Activated naive CD8-positive, alpha-beta T cell treated with anti-CD3 and anti-CD28 coated beads for 36 hours (primary cell): ENCODE results near the gene KIF21B. TPM values are rescaled to one million over a fixed set of nuclear protein-coding genes. Genes with fewer than 3 reads are reported as not detected.

Experiments
- DNase-seq: peaks from one replicate; pipeline ENCODE4 v3.0.0; 2021
- H3K27ac Mint-ChIP-seq: one replicate; pipeline ENCODE4 v1.8.0; 2022; ENCODE audit warnings: mild to moderate bottlenecking, moderate library complexity, mixed read lengths
- H3K27me3 Mint-ChIP-seq: one replicate; pipeline ENCODE4 v1.8.0; 2022; ENCODE audit warnings: mild to moderate bottlenecking, mixed read lengths
- H3K36me3 Mint-ChIP-seq: one replicate; pipeline ENCODE4 v1.8.0; 2021; ENCODE audit warnings: mild to moderate bottlenecking, mixed read lengths
- H3K4me1 Mint-ChIP-seq: one replicate; pipeline ENCODE4 v1.8.0; 2021; ENCODE audit warnings: mixed read lengths
- H3K4me3 Mint-ChIP-seq: one replicate; pipeline ENCODE4 v1.8.0; 2022; ENCODE audit warnings: mild to moderate bottlenecking, moderate library complexity, mixed read lengths
- H3K9me3 Mint-ChIP-seq: one replicate; pipeline ENCODE4 v1.8.0; 2022; ENCODE audit warnings: mixed read lengths
- total RNA-seq, 2 experiments: library from RNA; stranded (reverse); gene quantifications; one replicate each; pipeline ENCODE4 v1.2.3, GENCODE V29; 2021

The KIF21B gene
- total RNA-seq, 2 experiments from 2014 or later = 55.7 to 56.2 TPM

DNA sequence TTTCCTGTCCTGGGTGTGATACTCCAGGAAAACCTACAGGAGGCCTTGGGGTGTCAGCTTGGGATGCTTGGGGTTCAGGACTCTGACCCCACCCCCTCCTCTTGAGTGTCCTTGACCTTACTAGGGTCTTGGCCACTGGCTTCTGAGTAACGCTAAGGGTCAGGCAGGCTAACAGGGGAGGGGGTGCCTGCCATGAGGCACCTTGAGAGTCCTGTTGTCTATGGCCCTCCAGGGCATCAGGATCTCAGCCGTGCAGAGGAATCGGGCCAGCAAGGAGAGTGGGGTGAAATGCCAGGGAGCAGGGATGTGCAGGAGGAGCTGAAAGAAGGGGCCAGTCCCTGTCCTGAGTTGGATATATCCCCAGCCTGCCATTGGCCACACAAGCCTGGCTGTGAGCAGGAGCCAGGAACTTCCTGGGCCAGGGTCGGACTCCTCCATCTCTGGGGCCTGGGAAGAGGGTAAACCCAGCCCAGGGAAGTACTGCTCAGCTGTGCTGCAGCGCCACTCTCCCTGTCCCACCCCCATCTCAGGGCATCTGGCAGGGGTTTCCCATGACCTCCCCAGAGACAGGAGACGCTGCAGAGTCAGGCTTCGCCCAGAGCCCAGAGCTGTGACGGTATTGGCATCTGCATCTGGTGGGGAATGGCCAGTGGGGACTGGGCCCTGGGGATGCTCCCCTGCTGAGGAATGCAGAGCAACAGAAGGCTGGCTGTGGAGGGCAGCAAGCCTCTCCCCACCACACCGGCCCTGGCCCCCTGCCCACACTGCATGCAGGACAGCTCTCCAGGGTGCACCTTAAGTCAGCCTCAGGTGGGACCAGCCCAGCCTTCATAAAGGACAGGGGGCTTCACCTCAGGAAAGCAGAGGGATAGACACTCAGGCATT lies 6.3 kb downstream of the KIF21B start:
- H3K4me3 Mint-ChIP-seq = no peak overlapping the region
- peak overlapping the region; percentile 100 for H3K27ac Mint-ChIP-seq
- no peaks in the 10 kb centered on the region for H3K27me3 Mint-ChIP-seq
- DNase-seq = no peak
- H3K36me3 Mint-ChIP-seq = peaks cover 24% of the 10 kb centered on the region
- H3K4me1 Mint-ChIP-seq = peaks cover 87% of the 10 kb centered on the region
- no peaks in the 10 kb centered on the region for H3K9me3 Mint-ChIP-seq

DNA sequence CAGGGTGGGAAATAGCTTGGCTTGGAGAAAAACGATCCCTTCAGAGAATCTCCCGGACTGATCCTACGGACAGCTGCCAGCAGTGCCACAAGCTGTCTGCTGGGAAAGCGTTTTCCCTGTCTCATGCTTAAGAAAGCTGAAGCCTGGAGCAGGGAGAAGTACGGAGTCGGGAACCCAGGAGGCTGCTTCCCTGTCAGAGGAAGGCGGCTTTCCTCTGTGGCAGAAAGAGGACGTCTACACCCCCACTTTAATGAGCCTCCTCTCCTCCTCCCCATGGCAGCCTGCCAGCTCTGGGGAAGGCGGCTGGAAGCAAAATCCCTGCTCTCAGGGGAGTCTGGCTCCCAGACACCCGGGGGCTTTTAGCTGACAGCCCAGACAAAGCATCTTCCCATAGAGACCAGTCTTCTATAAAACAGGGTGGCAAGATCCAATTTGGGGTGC lies 7.3 kb downstream of the KIF21B start:
- H3K4me1 Mint-ChIP-seq = peaks cover 89% of the 10 kb centered on the region
- H3K36me3 Mint-ChIP-seq = peaks cover 25% of the 10 kb centered on the region
- no peaks in the 10 kb centered on the region for H3K9me3 Mint-ChIP-seq
- H3K27ac Mint-ChIP-seq = peak overlapping the region; percentile 90
- peak overlapping the region; percentile 55 for H3K4me3 Mint-ChIP-seq
- DNase-seq = no peak
- no peaks in the 10 kb centered on the region for H3K27me3 Mint-ChIP-seq

- Mint-ChIP-seq H3K27me3 (no peaks in the 10 kb centered on the region), H3K4me3 (peak overlapping the region; percentile 55), H3K36me3 (peaks cover 25% of the 10 kb centered on the region), H3K27ac (peak overlapping the region; percentile 90), H3K4me1 (peaks cover 89% of the 10 kb centered on the region), H3K9me3 (no peaks in the 10 kb centered on the region)
- DNase-seq = no peak
Measured at GRCh38 chr1:201015551-201016091, 7.9 kb downstream of the KIF21B start.

DNA sequence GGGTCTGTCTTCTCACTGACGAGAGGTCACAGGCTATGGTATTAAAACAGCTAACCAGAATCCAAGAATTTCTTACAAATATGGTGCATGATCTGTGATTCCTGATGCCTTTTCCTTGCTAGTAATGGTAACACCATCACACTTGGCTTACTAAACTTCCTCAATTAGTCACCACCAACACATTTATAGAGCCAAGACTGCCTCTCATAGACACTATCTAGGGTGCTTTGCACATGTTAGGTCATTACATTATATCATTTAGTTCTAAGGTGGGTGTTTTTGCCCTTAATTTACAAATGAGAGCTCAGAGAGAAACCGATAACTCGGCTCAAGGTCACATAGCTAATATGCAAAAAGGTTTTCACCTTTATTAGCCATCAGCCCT lies 8.7 kb downstream of the KIF21B start:
- H3K36me3 Mint-ChIP-seq = peaks cover 25% of the 10 kb centered on the region
- peak overlapping the region; percentile 29 for H3K4me3 Mint-ChIP-seq
- DNase-seq = no peak
- no peaks in the 10 kb centered on the region for H3K27me3 Mint-ChIP-seq
- H3K4me1 Mint-ChIP-seq = peaks cover 84% of the 10 kb centered on the region
- no peaks in the 10 kb centered on the region for H3K9me3 Mint-ChIP-seq
- H3K27ac Mint-ChIP-seq = peak overlapping the region; percentile 66

- peaks cover 23% of the 10 kb centered on the region for H3K36me3 Mint-ChIP-seq
- peak overlapping the region; percentile 66 for H3K27ac Mint-ChIP-seq
- peaks cover 83% of the 10 kb centered on the region for H3K4me1 Mint-ChIP-seq
- H3K27me3 Mint-ChIP-seq = no peaks in the 10 kb centered on the region
- peak overlapping the region; percentile 29 for H3K4me3 Mint-ChIP-seq
- H3K9me3 Mint-ChIP-seq = no peaks in the 10 kb centered on the region
- no peak for DNase-seq
Measured at GRCh38 chr1:201013991-201014815, 9.3 kb downstream of the KIF21B start.

- H3K27ac Mint-ChIP-seq = peak overlapping the region; percentile 64
- H3K9me3 Mint-ChIP-seq = no peaks in the 10 kb centered on the region
- no peaks in the 10 kb centered on the region for H3K27me3 Mint-ChIP-seq
- no peak for DNase-seq
- H3K4me3 Mint-ChIP-seq = peak overlapping the region; percentile 47
- H3K36me3 Mint-ChIP-seq = peaks cover 15% of the 10 kb centered on the region
- H3K4me1 Mint-ChIP-seq = peaks cover 77% of the 10 kb centered on the region
Measured at GRCh38 chr1:201013031-201013485, 10.5 kb downstream of the KIF21B start.

GRCh38 chr1:201011616-201012015 lies 11.9 kb downstream of the KIF21B start:
- Mint-ChIP-seq H3K36me3 (peaks cover 11% of the 10 kb centered on the region), H3K27ac (no peak overlapping the region), H3K4me1 (peaks cover 65% of the 10 kb centered on the region), H3K27me3 (no peaks in the 10 kb centered on the region), H3K9me3 (no peaks in the 10 kb centered on the region), H3K4me3 (no peak overlapping the region)
- no peak for DNase-seq

DNA sequence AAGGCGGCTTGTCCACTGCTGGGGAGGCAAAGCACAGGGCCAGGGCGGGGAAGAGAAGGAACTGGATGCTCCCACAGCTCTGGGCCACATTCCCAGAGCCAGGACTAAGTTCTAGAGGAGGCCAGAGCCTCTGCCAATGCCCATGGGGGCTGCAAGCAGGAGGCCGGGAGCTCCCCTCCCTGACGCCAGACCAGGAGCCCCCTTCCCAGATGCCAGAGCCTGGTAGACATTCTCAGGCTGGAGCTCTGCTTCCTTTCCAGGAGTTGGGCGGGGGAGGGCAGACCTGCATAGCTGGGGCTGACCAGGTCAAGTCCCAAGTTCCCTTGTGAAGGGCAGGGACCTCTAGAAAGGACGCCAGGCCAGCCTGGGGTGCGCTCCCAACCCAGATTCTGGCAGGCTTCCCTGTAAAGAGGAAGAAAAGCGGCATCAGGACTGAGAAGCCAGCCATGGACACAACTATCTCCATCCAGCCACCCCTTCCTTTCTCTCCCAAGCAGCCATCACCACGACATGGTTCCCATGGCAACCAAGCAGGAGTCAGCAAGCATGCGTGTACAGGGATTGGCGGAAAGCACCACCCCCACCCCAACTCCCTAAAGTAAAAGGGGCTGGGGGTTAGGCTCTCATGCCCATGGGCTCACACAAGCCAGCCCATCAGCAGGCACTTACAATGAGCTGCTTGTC lies 13.4 kb downstream of the KIF21B start:
- H3K27ac Mint-ChIP-seq = no peak overlapping the region
- DNase-seq = no peak

GRCh38 chr1:201008666-201009360 lies 14.7 kb downstream of the KIF21B start:
- H3K27me3 Mint-ChIP-seq = no peaks in the 10 kb centered on the region
- DNase-seq = no peak
- no peaks in the 10 kb centered on the region for H3K9me3 Mint-ChIP-seq
- no peak overlapping the region for H3K4me3 Mint-ChIP-seq
- H3K27ac Mint-ChIP-seq = no peak overlapping the region
- peaks cover 8% of the 10 kb centered on the region for H3K36me3 Mint-ChIP-seq
- H3K4me1 Mint-ChIP-seq = peaks cover 39% of the 10 kb centered on the region

More for the DNA sequence above, 13.4 kb downstream of the KIF21B start:
- Mint-ChIP-seq H3K9me3 (no peaks in the 10 kb centered on the region), H3K27me3 (no peaks in the 10 kb centered on the region), H3K36me3 (peaks cover 12% of the 10 kb centered on the region), H3K4me1 (peaks cover 51% of the 10 kb centered on the region), H3K4me3 (no peak overlapping the region)

DNA sequence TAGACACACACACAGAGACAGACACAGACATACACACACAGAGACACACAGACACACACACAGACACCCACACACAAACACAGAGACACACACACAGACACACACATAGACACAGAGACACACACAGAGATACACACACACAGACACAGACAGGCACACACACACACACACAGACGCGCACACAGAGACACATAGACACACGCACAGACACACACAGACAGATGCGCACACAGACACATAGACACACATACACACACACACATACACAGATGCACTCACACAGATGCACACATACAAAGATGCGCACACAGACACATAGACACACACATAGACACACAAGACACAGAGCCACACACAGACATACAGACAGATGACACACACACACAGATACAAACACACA lies 16.0 kb downstream of the KIF21B start:
- Mint-ChIP-seq H3K9me3 (no peaks in the 10 kb centered on the region), H3K36me3 (peaks cover 8% of the 10 kb centered on the region), H3K27ac (no peak overlapping the region), H3K4me3 (no peak overlapping the region), H3K4me1 (peaks cover 32% of the 10 kb centered on the region), H3K27me3 (no peaks in the 10 kb centered on the region)
- no peak for DNase-seq

DNA sequence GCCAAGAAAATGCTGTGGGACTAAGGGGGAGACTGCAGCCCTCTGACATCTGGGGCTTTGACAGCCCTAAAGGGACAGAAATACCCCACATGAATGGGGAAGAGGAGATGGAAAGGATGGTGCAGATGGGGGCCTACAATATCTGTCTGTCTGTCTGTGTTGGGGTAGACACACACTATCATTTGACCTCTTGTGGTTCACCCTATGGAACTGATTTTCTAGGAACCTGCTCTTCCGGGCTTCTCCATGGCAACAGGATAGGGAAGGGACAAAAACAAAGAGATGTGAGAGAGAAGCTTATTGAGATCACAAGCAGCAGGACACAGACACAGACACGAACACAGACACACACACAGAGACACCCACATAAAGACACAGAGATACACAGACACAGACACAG lies 17.1 kb downstream of the KIF21B start:
- Mint-ChIP-seq H3K27me3 (no peaks in the 10 kb centered on the region), H3K36me3 (peaks cover 15% of the 10 kb centered on the region), H3K4me3 (no peak overlapping the region), H3K4me1 (peaks cover 25% of the 10 kb centered on the region), H3K27ac (no peak overlapping the region), H3K9me3 (no peaks in the 10 kb centered on the region)
- DNase-seq = no peak

DNA sequence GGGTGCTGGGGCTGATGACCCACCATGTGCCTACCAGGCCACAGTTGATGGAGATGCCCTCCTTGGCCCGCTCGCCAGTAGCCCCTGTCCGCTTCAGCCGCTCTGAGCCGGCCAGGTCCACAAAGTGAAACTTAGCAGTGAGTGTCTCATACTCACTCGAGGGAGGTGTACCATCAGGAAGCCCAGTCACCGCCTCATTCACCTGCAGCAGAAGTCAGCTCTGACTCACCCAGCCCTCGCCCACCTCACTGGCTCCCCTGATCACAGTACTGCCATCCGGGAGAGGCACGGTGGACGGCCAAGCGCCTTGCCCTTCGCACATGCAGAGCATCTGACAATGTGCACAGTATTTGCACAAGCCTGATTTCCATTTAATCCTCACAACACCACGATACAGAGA lies 18.8 kb downstream of the KIF21B start:
- H3K9me3 Mint-ChIP-seq = no peaks in the 10 kb centered on the region
- H3K27me3 Mint-ChIP-seq = no peaks in the 10 kb centered on the region
- no peak for DNase-seq
- peaks cover 17% of the 10 kb centered on the region for H3K4me1 Mint-ChIP-seq
- H3K27ac Mint-ChIP-seq = no peak overlapping the region
- H3K4me3 Mint-ChIP-seq = no peak overlapping the region
- H3K36me3 Mint-ChIP-seq = peaks cover 13% of the 10 kb centered on the region

GRCh38 chr1:201004154-201004553 lies 19.4 kb downstream of the KIF21B start:
- Mint-ChIP-seq H3K36me3 (peaks cover 16% of the 10 kb centered on the region), H3K4me3 (no peak overlapping the region), H3K4me1 (peaks cover 12% of the 10 kb centered on the region), H3K27me3 (no peaks in the 10 kb centered on the region), H3K27ac (no peak overlapping the region), H3K9me3 (no peaks in the 10 kb centered on the region)
- no peak for DNase-seq

DNA sequence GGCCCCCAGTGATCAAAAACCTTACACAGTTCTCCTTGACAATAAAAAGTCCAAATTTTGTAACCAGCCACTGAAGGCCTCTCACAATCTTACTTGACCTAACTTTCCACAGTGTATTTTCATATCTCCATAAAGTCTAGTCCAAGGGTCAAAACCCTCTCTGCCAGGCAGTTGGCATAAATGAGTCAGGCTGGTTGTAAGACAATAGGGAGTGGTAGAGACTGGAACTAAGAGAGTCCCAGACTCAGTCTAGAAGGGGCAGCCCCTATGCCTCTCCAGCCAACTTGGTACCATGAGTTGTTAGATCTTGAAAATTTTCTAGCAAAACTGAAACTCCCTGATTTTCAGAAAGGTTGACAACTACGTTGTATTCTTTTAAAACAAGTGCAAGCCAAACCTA lies 21.0 kb downstream of the KIF21B start:
- no peak overlapping the region for H3K4me3 Mint-ChIP-seq
- DNase-seq = no peak
- peak overlapping the region; percentile 28 for H3K27ac Mint-ChIP-seq
- peaks cover 8% of the 10 kb centered on the region for H3K4me1 Mint-ChIP-seq
- H3K36me3 Mint-ChIP-seq = peaks cover 16% of the 10 kb centered on the region
- H3K27me3 Mint-ChIP-seq = no peaks in the 10 kb centered on the region
- H3K9me3 Mint-ChIP-seq = no peaks in the 10 kb centered on the region
